Right renal pelvis (tissue), 4 donors: ENCODE measurements around the gene DENND11. TPM values are rescaled to one million over a fixed set of nuclear protein-coding genes. Genes with fewer than 3 reads are reported as not detected.

ENCODE experiments used
- polyA plus RNA-seq, 4 donors: library from polyadenylated mRNA; unstranded; fragments of 120-200 nt; gene quantifications; one replicate each; pipeline ENCODE4 v1.2.1, GENCODE V29; 2013; ENCODE audit not compliant: insufficient read length in 4 of 4

DENND11 gene
- polyA plus RNA-seq, 4 donors, result 24.8 to 30.9 (median 27.7) TPM

Other genes starting within 250 kb of the DENND11 start
- 10 to 100 TPM; 35.2 to 40.8 (median 39.3) TPM for gene AGK, start 150.8 kb downstream of the DENND11 start, polyA plus RNA-seq
- under 1 TPM; 0.21 to 0.43 (median 0.31) TPM for gene WEE2, start 6.2 kb upstream of the DENND11 start, polyA plus RNA-seq
- 100 to 1,000 TPM; 126 to 157 (median 142) TPM for gene SSBP1, start 36.2 kb upstream of the DENND11 start, polyA plus RNA-seq
- gene TAS2R3, start 61.9 kb upstream of the DENND11 start, polyA plus RNA-seq, result under 1 TPM; 0.33 to 0.91 (median 0.42) TPM
- 1 to 10 TPM; 1.2 to 2.4 (median 1.4) TPM for gene TAS2R4, start 74.5 kb upstream of the DENND11 start, polyA plus RNA-seq
- gene TAS2R5, start 88.1 kb upstream of the DENND11 start, polyA plus RNA-seq, result 1 to 10 TPM; 1.8 to 4.1 (median 2.1) TPM
- under 1 TPM; 0.11 to 0.30 (median 0.18) TPM for gene PRSS37, start 139.3 kb upstream of the DENND11 start, polyA plus RNA-seq
- gene OR9A4, start 214.2 kb upstream of the DENND11 start, polyA plus RNA-seq, result not detected
- under 1 TPM; 0.20 to 0.55 (median 0.41) TPM for gene CLEC5A, start 244.8 kb upstream of the DENND11 start, polyA plus RNA-seq